GM19035 (cell line): ENCODE data around the gene HRK.

ENCODE experiments used
- ATAC-seq: cut with Tn5 transposase; IDR thresholded peaks from one replicate; pipeline ENCODE4 v1.9.1; 2021; ENCODE audit not compliant: unreplicated experiment

Gene HRK

DNA sequence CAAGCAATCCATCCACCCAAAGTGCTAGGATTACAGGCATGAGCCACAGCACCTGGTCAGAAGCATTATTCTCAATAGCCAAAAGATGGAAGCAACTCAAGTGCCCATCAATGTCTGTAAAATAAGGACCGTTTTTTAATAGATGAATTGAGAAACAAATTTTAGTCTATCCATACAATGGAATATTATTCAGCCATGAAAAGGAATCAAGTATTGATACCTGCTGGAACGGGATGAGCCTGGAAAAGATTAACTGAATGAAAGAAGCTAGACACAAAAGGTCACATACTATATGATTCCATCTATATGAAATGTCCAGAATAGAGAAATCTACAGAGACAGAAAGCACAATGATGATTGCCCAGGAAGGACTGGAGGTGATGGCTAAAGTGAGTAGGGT, 20.4 kb upstream of the HRK start:
- no peak for ATAC-seq

DNA sequence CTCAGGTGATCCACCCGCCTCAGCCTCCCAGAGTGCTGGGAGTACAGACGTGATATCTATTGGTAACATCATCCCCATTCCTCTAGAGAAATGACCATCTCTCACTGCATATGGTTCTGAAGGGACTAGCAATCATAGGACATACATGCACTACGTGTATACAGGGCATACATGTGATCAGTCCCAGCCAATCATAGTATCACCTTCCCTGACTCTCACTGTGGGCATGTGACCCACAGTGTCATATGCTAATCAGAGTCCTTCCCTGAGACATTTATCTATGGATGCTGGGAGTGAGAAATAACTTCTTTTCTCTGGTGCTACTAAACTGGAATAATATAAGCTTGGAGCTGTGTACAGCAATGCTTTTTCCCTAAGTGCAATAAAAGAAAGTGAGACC, 17.4 kb upstream of the HRK start:
- no peak for ATAC-seq

DNA sequence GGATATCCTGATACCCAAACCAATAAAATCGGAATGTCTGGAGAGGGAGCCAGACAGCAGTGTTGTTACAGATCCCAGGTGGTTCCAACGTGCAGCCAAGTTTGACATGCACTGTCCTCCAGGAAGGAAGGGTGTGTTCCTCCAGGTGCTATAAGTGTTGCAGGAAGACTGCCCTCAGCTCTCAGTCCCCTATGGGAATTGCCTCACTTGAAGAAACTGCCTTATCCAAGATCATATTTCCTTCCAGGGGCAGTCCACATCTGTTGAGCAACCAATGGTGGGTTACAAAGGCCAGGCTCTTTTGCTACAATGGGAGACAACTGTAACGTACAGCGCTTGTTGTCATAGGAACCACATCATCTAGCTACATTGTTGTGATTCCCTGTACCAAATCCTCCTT, 16.2 kb upstream of the HRK start:
- no peak for ATAC-seq

DNA sequence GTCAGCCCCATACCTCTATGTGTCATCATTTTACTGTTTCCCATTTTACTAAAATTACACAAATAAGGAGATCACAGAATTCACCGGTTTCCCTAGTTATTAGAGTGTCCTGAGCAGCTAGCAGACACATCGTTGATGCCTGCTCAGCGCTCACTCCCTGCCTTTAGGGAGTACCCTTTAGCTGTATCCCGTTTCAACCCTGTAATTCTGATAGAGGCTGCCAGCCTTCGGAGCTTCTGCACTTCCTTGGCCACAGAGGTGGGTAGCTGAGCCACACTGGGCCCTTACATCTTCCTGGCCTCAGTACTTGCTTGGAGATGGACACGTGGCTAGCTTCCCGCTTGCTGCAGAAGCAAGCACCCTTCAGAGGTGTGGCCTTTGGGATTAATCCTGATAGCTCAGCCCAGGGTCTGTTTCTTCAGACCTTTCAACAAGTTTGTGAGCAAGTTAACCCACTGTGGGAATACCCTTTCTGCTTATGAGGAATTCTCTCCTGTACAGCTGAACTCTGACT, 15.2 kb upstream of the HRK start:
- ATAC-seq = no peak

DNA sequence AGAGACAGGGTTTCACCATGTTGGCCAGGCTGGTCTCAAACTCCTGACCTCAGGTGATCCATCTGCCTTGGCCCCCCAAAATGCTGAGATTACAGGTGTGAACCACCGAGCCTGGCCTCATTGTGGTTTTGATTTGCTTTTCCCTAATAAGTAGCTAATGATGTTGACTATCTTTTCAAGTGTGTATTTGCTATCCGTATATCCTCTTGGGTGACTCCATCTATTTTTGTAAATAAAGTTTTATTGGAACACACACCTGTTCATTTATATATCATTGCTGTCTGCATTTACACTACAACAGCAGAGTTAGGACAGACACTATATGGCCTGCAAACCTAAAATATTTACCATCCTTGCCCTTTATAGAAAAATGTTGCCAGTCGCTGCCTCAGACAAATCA, 13.7 kb upstream of the HRK start:
- ATAC-seq = no peak

DNA sequence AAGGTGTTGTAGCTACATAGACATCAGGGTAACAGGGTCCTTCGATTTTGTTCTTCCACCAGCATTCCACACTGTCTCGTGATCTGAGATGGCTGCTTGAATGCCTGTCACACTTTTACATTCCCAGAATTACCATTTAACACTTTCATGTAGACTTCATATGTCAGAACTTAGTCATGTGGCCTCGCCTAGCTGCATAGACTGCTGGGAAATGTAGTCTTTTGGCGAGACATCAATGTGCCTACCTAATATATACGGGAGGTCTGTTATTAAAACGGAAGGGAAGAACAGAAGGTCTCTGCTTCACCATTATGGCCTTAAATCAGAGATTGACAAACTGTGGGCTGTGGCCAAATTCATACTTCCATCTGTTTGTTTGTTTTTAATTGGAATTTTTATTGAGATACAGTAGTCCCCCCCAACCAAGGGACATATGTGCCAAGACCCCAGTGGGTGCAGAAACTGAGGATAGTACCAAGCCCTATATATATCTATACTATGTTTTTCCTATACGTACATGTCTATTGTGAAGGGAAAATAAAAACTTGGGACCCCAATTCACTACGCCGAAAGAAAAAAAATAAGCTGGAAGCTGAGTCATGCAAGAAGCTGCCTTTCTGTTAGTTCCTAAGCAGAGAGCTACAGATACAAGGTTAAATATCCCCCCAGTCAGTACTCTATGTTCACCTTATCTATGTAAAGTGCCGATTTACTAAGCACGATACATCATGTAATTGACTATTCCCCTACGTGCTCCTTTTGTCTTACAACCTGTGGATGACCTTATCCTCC, 11.3 kb upstream of the HRK start:
- ATAC-seq = no peak

DNA sequence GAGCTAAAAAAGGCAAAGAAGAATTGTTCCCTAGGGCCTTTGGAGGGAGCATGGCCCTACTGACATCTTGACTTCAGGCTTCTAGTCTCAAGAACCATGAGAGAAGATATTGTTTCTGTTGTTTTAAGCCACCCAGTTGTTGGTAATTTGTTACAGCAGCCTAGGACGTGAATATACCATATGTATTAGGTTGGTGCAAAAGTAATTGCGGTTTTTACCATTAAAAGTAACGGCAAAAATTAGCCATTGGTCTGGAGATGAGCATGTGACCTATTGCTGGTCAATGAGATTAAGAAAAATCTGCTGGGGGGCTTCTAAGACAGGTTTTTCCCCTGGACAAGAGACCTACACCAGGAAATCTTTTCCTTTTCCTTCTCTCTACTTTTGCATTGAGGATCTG, 9.8 kb upstream of the HRK start:
- ATAC-seq = no peak

DNA sequence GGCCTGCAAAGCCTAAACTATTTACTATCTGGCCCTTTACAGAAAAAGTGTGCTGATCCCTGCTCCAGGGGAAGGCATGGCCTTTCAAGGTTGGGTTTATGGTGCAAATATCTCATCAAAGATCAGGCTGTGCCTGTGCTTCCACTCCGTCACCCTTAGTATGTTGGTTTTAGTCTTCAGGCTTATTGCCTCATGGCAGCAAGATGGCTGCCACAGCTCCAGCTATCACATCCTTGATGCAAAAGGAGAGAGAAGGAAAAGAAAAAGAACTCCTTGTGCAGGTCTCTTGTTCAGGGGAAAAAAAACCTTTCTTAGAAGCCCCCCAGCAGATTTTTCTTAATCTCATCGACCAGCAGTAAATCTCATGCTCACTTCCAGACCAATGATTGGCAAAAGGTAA, 9.1 kb upstream of the HRK start:
- ATAC-seq = no peak

DNA sequence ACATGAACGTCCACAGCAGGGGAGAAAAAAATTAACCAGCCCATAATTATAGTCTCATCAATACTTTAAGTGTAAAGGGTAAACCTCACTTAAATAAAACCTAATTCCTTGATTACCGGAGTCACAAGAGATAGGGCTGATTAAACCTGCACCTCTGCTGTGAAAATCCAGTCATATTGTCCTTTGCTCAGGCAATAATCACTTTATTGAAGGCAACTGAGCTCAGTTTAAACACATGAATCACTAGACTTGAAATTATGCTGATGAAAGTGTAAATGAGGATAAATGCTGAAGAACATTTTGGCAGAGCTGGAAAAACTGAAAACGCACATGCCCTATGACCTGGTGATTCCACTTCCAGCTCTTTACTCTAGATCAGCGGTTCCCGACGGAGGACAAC, 6.7 kb upstream of the HRK start:
- no peak for ATAC-seq

DNA sequence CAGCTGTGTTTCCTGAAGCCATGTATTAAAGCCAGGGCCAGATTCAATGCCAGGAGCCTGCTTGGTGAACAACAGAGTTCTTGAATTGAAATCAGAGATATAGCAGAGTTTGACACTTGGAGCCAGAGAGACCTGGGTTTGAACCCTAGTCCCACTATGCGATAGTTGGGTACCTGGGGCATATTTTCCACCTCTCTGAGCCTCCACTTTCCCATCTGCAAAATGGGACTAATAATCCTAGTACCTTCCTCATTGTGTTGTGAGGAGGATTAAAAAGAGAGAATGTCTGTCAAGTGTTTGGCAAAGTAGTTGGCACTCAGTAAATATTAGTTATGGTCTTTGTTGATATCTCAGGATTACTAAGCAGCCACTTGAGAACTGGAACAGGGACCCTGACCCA, 6.0 kb upstream of the HRK start:
- ATAC-seq = no peak

DNA sequence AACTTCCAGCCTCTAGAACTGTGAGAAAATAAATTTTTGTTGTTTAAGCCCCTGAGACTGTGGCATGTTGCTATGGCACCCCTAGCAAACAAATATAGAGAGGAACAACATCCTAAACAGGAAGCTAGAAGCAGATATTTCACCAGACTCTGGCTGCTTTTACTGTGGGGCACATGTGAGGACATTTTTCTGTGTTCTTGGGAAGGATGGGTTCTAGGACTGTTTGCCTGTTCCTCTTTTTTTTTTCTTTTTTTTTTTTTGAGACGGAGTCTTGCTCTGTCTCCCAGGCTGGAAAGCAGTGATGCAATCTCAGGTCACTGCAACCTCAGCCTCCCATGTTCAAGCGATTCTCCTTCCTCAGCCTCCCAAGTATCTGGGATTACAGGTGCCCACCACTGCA, 4.2 kb upstream of the HRK start:
- no peak for ATAC-seq

DNA sequence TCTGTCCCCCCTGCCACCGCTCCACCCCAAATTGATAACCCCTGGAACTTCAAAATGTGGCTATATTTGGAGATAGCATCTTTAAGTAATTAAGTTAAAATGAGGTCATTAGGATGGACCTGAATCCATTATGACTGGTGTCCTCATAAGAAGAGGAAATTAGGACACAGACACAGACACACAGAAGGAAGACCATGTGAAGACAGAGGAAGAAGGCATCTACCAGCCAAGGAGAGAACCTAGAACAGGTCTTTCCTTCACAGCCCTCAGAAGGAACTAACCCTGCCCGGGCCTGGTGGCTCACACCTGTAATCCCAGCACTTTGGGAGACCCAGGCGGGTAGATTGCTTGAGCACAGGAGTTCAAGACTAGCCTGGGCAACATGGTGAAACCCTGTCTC, 3.6 kb upstream of the HRK start:
- ATAC-seq = no peak

DNA sequence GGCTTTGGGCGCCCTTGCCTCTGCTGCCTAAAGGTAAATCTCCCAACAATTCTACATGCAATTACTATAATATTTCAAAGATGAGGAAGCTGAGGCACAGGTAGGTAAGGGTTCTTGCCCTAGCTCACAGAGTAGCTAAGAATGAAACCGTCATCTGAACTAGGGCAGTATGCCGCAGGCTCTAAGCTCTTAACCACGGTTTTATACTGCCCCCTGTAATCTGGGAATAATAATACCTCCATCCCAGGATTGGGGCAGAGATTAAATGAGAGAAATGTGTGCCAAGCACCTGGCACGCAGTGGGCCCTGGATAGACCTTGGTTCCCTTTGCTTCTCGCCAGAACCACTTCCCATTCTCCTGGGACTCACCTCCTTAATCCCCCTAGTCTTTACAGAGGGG, 1.5 kb upstream of the HRK start:
- ATAC-seq = no peak

DNA sequence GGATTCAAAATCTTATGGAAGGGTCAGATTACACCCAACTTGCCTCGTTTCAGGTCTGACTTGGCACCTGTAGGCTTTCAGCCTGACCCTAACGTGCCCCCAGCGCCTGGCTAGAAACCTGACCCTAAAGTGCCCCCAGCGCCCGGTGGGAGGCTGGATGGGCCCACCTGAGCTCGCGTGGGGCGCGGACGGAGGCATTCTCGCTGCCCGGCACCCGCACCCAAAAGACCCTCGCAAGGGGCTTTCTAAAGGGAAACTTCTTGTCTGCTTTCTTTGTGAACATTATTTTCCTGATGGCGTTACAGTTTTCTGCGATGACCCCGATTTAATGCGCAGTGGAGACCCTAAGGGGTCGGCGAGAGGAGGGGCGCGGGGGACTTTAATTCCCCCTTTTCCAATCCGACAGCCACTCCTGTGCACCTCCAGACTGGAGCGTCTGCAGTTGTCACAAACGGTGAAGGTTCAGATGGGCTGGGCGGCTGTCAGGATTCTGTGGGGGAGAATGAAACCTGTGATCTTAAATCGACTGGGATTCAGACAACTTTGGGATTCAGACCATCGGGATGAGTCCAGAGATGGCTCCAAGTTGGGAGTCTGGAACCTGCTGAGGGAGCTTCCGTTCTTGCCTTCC, 751 bp upstream of the HRK start:
- no peak for ATAC-seq

DNA sequence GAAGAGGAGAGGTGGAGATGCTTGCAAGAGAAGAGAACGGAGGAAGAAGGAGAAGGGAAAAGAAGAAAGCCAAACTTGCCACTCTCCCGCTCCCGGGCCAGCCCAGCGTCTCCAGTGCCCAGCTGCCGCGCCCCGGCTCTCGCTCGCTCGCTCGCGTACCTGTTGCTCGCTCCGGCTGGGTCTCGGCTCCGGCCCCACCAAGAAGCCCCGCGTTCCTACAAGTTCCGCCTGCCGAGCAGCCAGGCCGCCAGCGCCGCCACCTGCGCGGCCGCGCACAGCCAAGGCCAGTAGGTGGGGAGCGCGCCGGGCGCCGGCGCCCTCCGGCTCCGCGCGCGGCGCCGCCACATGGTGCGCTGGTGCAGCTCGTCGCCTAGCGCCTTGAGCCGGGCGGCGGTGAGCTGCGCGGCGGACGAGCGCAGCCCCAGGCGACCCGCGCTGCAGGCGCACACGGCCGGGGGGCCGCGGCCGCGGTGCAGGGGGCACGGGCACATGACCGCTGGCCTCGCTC, 370 bp downstream of the HRK start:
- ATAC-seq = peak; percentile 65

DNA sequence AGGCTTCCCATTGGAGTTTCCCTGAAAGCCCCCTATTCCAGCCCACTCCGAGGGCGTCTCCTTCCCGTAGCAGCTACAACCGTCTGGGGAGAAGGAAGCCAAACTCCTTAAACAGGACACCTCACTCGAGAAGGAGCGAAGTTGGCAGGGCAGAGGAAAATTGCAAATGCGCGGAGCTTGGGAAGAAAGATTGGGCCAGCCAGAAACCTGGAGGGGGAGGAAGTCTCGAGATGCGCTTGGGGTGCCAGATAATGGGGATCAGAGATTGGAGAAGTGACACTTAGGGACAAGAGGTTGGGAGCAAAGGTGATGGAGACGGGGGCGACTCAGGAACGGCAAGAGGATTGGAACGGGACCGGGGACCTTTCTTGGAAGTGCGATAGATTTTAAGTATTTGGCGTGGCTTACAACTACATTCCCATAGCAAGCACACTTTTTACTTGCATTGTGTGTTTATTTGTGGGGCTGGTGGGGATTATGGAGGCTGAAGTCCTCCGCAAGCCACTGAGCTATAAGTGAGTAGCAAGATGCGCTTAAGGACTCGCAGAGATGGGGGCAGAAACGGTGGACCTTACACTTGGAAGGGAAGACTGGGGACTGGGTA, 926 bp downstream of the HRK start:
- no peak for ATAC-seq

DNA sequence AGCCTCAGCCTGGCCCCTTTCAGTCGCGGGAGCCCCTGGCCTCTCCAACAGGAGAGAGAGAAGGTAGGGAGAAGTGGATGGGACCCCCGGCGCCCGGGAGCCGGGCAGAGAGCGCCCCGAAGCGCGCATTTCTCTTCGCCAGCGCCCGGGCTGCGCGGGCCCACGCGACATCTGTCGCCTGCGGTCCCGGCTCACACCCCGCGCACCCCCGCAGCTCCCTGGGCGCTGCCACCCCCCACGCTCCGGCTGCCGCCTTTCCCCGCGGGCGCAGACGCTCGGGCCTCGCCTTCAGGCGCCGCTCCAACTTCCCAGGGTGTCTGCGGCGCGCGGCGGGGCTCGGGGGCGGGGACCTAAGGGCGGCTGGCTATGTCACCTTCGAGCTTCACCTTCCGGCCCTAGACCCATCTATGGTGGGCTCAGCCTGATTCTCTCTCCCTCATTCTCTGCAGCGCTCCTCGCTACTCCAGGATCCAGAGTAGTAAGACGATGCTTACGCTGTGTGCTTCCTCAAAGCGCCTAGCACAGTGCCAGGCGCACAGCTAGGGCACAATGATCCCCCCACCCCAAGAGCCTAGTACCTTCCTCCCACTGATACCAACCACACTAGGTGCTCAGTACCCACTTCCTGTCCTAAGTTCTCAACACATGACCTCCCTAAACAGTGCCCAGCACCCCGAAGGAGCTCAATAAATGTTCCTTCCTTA, 1.6 kb downstream of the HRK start:
- no peak for ATAC-seq

DNA sequence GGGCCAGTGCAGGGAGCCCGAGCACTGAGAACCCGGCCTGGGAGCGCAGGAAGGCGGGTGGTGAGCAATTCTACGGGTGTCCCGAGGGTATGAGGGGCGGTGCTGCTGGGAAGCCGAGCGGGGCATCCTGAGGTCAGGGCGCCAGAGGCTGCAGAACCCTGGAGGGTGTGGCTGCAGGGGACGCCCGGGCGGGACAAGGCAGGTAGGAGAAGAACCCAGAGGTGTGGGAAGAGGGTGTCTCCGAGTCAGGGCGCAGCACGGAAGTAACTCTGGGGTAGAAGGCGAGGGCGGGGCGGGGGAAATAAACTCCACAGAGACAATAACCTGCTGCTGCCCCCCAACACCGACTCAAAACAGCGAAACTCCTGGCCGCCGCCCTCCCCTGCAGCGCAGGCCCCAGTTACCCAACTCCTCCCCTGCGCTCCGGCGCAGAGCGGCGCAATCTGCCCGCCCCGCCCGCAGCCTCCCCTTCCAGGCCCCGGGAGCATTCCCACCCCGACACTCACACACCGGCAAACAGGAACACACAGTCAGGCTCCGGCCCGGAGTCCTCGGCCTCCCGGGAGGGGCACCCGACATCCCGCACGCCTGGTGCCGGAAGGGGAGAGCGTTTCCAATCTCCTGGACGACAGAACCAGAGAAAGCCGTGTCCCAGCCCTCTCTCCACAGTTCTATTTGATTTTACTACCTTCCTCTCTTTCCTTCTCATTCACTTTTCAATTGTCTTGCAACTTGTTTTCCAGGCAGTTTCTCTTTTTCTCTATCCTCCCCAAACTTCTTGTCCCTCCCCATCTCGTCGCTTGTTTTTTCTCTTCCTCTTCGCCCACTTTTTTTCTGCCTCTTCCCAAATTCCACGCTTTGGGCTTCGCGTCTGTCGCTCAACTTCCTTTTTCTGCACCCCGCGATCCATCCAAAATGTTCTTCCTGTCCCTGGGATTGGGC, 2.4 kb downstream of the HRK start:
- ATAC-seq = no peak

DNA sequence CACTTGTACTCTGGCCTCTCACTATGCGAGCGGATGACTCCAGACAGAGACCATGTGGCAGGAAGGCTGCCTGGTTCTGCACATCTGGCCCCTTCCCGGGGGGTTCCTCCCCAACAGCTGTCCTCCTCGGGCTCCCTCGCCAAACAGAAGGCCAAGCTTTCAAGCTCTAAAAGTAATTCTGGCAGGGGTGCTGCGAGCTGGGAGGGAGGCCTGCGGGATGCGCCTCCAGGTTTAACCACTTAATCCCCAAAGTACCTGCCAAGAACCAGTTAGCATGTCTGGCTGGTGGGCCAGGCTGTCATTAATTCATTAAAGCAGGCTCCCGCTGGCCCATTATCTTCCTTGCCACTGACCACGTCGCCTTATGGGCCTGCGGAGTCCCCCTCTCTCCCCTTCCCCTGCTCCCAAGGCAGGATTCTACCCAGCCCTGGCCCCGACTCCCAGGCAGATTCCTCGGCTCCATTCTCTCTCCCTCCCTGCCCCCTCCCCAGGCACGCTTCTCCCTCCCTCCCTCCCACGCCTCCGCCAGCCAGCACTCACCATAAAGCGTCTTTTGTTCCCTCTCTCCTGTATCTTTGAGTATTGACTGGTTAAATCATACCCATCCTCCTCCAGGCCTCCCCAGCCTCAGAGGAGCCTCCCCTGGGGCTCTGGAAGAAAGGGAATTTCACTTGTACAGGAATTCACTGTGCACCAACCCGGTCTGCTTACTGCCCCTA, 4.9 kb downstream of the HRK start:
- no peak for ATAC-seq
